Measurements from ENCODE around the gene AOAH.

Gene AOAH

GRCh38 chr7:36739351-36739750, 15.1 kb upstream of the AOAH start:
- H3K4me1 ChIP-seq (ENCODE audit: control extremely low read depth in 1 of 4, control insufficient read depth in 4 of 4, insufficient read depth in 4 of 4, low read length in 3 of 4) = peaks cover 6 to 23% (median 15%) of the 10 kb centered on the region in 4 experiments

GRCh38 chr7:36736899-36737211, 12.6 kb upstream of the AOAH start:
- Histone ChIP-seq H3K27ac (ENCODE audit: insufficient read depth in 1 of 2, low read depth in 1 of 2, low read length in 2 of 2, poor library complexity in 1 of 2, severe bottlenecking in 2 of 2) (no peak overlapping the region), H3K36me3 (ENCODE audit: control insufficient read depth in 4 of 4, insufficient read depth in 4 of 4, low read length in 3 of 4) (no peaks in the 10 kb centered on the region), H3K4me3 (ENCODE audit: control insufficient read depth in 1 of 7, extremely low read depth in 1 of 7, insufficient read depth in 4 of 7, low read depth in 2 of 7, low read length in 6 of 7) (no peak overlapping the region), H3K4me1 (ENCODE audit: control extremely low read depth in 1 of 4, control insufficient read depth in 4 of 4, insufficient read depth in 4 of 4, low read length in 3 of 4) (peaks cover 3 to 12% (median 9%) of the 10 kb centered on the region in 4 experiments), H3K9me3 (ENCODE audit: control extremely low read depth in 1 of 5, control insufficient read depth in 4 of 5, insufficient read depth in 2 of 5, low read depth in 1 of 5, low read length in 4 of 5) (peaks cover 0 to 3% (median 0%) of the 10 kb centered on the region in 5 experiments), H3K27me3 (replicated peaks in 2 of 5; ENCODE audit: control insufficient read depth in 4 of 5, insufficient read depth in 5 of 5, low read length in 4 of 5) (peaks cover 0 to 5% (median 0%) of the 10 kb centered on the region in 5 experiments)
- ChIA-PET CTCF (interaction anchor here (1.0 kb wide), 1 partner anchor 9 kb away, joined by 3 read pairs; no protein-coding TSS in a partner anchor), POLR2A (no interaction called here)
- DNase-seq = peak in 2 of 3 donors; percentile 24 to 34
- WGBS (ENCODE audit: insufficient coverage) = 84% methylated on average over 5 of the region's 6 CpGs

More at GRCh38 chr7:36739351-36739750, 15.1 kb upstream of the AOAH start:
- peaks cover 0 to 5% (median 0%) of the 10 kb centered on the region in 5 experiments for H3K27me3 ChIP-seq (replicated peaks in 2 of 5; ENCODE audit: control insufficient read depth in 4 of 5, insufficient read depth in 5 of 5, low read length in 4 of 5)
- H3K9me3 ChIP-seq (ENCODE audit: control extremely low read depth in 1 of 5, control insufficient read depth in 4 of 5, insufficient read depth in 2 of 5, low read depth in 1 of 5, low read length in 4 of 5) = no peaks in the 10 kb centered on the region
- WGBS (ENCODE audit: insufficient coverage) = 92% methylated on average over 2 of the region's 3 CpGs
- CTCF ChIA-PET = interaction anchor here (0.9 kb wide), 1 partner anchor 48 kb away, joined by 3 read pairs; no protein-coding TSS in a partner anchor
- DNase-seq = no peak
- H3K27ac ChIP-seq (ENCODE audit: insufficient read depth in 1 of 2, low read depth in 1 of 2, low read length in 2 of 2, poor library complexity in 1 of 2, severe bottlenecking in 2 of 2) = no peak overlapping the region
- H3K36me3 ChIP-seq (ENCODE audit: control insufficient read depth in 4 of 4, insufficient read depth in 4 of 4, low read length in 3 of 4) = no peaks in the 10 kb centered on the region
- no peak overlapping the region for H3K4me3 ChIP-seq (ENCODE audit: control insufficient read depth in 1 of 7, extremely low read depth in 1 of 7, insufficient read depth in 4 of 7, low read depth in 2 of 7, low read length in 6 of 7)
- POLR2A ChIA-PET = no interaction called here

- WGBS (ENCODE audit: insufficient coverage) = 97% methylated on average over 4 of the region's 4 CpGs
- Histone ChIP-seq H3K27ac (ENCODE audit: insufficient read depth in 1 of 2, low read depth in 1 of 2, low read length in 2 of 2, poor library complexity in 1 of 2, severe bottlenecking in 2 of 2) (no peak overlapping the region), H3K9me3 (ENCODE audit: control extremely low read depth in 1 of 5, control insufficient read depth in 4 of 5, insufficient read depth in 2 of 5, low read depth in 1 of 5, low read length in 4 of 5) (peaks cover 0 to 5% (median 0%) of the 10 kb centered on the region in 5 experiments), H3K4me3 (ENCODE audit: control insufficient read depth in 1 of 7, extremely low read depth in 1 of 7, insufficient read depth in 4 of 7, low read depth in 2 of 7, low read length in 6 of 7) (no peak overlapping the region), H3K4me1 (ENCODE audit: control extremely low read depth in 1 of 4, control insufficient read depth in 4 of 4, insufficient read depth in 4 of 4, low read length in 3 of 4) (peaks cover 3 to 12% (median 9%) of the 10 kb centered on the region in 4 experiments), H3K36me3 (ENCODE audit: control insufficient read depth in 4 of 4, insufficient read depth in 4 of 4, low read length in 3 of 4) (no peaks in the 10 kb centered on the region), H3K27me3 (replicated peaks in 2 of 5; ENCODE audit: control insufficient read depth in 4 of 5, insufficient read depth in 5 of 5, low read length in 4 of 5) (peaks cover 0 to 5% (median 0%) of the 10 kb centered on the region in 5 experiments)
- DNase-seq = no peak
- CTCF ChIA-PET = interaction anchor here (1.0 to 2.2 kb wide), 3 partner anchors 9 to 11 kb away, joined by 3 to 5 read pairs (median 4); no protein-coding TSS in a partner anchor
- POLR2A ChIA-PET = interaction anchor here (0.6 kb wide), 1 partner anchor 28 kb away, joined by 3 read pairs; no protein-coding TSS in a partner anchor
Observed at GRCh38 chr7:36736090-36736898, 12.0 kb upstream of the AOAH start.

GRCh38 chr7:36735172-36735571, 10.9 kb upstream of the AOAH start:
- POLR2A ChIA-PET = no interaction called here
- peaks cover 0 to 5% (median 1%) of the 10 kb centered on the region in 5 experiments for H3K27me3 ChIP-seq (replicated peaks in 2 of 5; ENCODE audit: control insufficient read depth in 4 of 5, insufficient read depth in 5 of 5, low read length in 4 of 5)
- CTCF ChIA-PET = interaction anchor here (1.5 to 2.2 kb wide), 2 partner anchors 8 to 10 kb away, joined by 4 to 5 read pairs; no protein-coding TSS in a partner anchor
- H3K4me1 ChIP-seq (ENCODE audit: control extremely low read depth in 1 of 4, control insufficient read depth in 4 of 4, insufficient read depth in 4 of 4, low read length in 3 of 4) = peaks cover 3 to 12% (median 9%) of the 10 kb centered on the region in 4 experiments
- no peak overlapping the region for H3K4me3 ChIP-seq (ENCODE audit: control insufficient read depth in 1 of 7, extremely low read depth in 1 of 7, insufficient read depth in 4 of 7, low read depth in 2 of 7, low read length in 6 of 7)
- WGBS (ENCODE audit: insufficient coverage) = 78% methylated on average over 1 of the region's 2 CpGs
- no peak for DNase-seq
- H3K27ac ChIP-seq (ENCODE audit: insufficient read depth in 1 of 2, low read depth in 1 of 2, low read length in 2 of 2, poor library complexity in 1 of 2, severe bottlenecking in 2 of 2) = no peak overlapping the region
- H3K9me3 ChIP-seq (ENCODE audit: control extremely low read depth in 1 of 5, control insufficient read depth in 4 of 5, insufficient read depth in 2 of 5, low read depth in 1 of 5, low read length in 4 of 5) = peaks cover 0 to 5% (median 0%) of the 10 kb centered on the region in 5 experiments
- H3K36me3 ChIP-seq (ENCODE audit: control insufficient read depth in 4 of 4, insufficient read depth in 4 of 4, low read length in 3 of 4) = no peaks in the 10 kb centered on the region

GRCh38 chr7:36734731-36735130, 10.4 kb upstream of the AOAH start:
- DNase-seq = no peak
- H3K9me3 ChIP-seq (ENCODE audit: control extremely low read depth in 1 of 5, control insufficient read depth in 4 of 5, insufficient read depth in 2 of 5, low read depth in 1 of 5, low read length in 4 of 5) = peaks cover 0 to 6% (median 0%) of the 10 kb centered on the region in 5 experiments
- CTCF ChIA-PET = interaction anchor here (2.2 kb wide), 1 partner anchor 9 kb away, joined by 4 read pairs; no protein-coding TSS in a partner anchor
- no peaks in the 10 kb centered on the region for H3K36me3 ChIP-seq (ENCODE audit: control insufficient read depth in 4 of 4, insufficient read depth in 4 of 4, low read length in 3 of 4)
- POLR2A ChIA-PET = no interaction called here
- H3K27ac ChIP-seq (ENCODE audit: insufficient read depth in 1 of 2, low read depth in 1 of 2, low read length in 2 of 2, poor library complexity in 1 of 2, severe bottlenecking in 2 of 2) = no peak overlapping the region
- no CpG with 5 or more reads among the region's 3 CpGs for WGBS (ENCODE audit: insufficient coverage)
- peaks cover 3 to 12% (median 9%) of the 10 kb centered on the region in 4 experiments for H3K4me1 ChIP-seq (ENCODE audit: control extremely low read depth in 1 of 4, control insufficient read depth in 4 of 4, insufficient read depth in 4 of 4, low read length in 3 of 4)
- H3K4me3 ChIP-seq (ENCODE audit: control insufficient read depth in 1 of 7, extremely low read depth in 1 of 7, insufficient read depth in 4 of 7, low read depth in 2 of 7, low read length in 6 of 7) = no peak overlapping the region
- H3K27me3 ChIP-seq (replicated peaks in 2 of 5; ENCODE audit: control insufficient read depth in 4 of 5, insufficient read depth in 5 of 5, low read length in 4 of 5) = peaks cover 0 to 5% (median 2%) of the 10 kb centered on the region in 5 experiments

- Histone ChIP-seq H3K27ac (ENCODE audit: insufficient read depth in 1 of 2, low read depth in 1 of 2, low read length in 2 of 2, poor library complexity in 1 of 2, severe bottlenecking in 2 of 2) (no peak overlapping the region), H3K27me3 (replicated peaks in 2 of 5; ENCODE audit: control insufficient read depth in 4 of 5, insufficient read depth in 5 of 5, low read length in 4 of 5) (peaks cover 0 to 5% (median 3%) of the 10 kb centered on the region in 5 experiments), H3K4me3 (ENCODE audit: control insufficient read depth in 1 of 7, extremely low read depth in 1 of 7, insufficient read depth in 4 of 7, low read depth in 2 of 7, low read length in 6 of 7) (no peak overlapping the region), H3K4me1 (ENCODE audit: control extremely low read depth in 1 of 4, control insufficient read depth in 4 of 4, insufficient read depth in 4 of 4, low read length in 3 of 4) (peaks cover 3 to 12% (median 9%) of the 10 kb centered on the region in 4 experiments), H3K9me3 (ENCODE audit: control extremely low read depth in 1 of 5, control insufficient read depth in 4 of 5, insufficient read depth in 2 of 5, low read depth in 1 of 5, low read length in 4 of 5) (peaks cover 0 to 8% (median 4%) of the 10 kb centered on the region in 5 experiments), H3K36me3 (ENCODE audit: control insufficient read depth in 4 of 4, insufficient read depth in 4 of 4, low read length in 3 of 4) (no peaks in the 10 kb centered on the region)
- CTCF ChIA-PET = no interaction called here
- WGBS (ENCODE audit: insufficient coverage) = 100% methylated on average over 2 of the region's 3 CpGs
- DNase-seq = no peak
- POLR2A ChIA-PET = no interaction called here
Observed at GRCh38 chr7:36733411-36733810, 9.1 kb upstream of the AOAH start.

- DNase-seq = no peak
- H3K4me1 ChIP-seq (ENCODE audit: control extremely low read depth in 1 of 4, control insufficient read depth in 4 of 4, insufficient read depth in 4 of 4, low read length in 3 of 4) = peaks cover 3 to 12% (median 9%) of the 10 kb centered on the region in 4 experiments
- ChIA-PET CTCF (no interaction called here), POLR2A (no interaction called here)
- H3K36me3 ChIP-seq (ENCODE audit: control insufficient read depth in 4 of 4, insufficient read depth in 4 of 4, low read length in 3 of 4) = no peaks in the 10 kb centered on the region
- no peak overlapping the region for H3K4me3 ChIP-seq (ENCODE audit: control insufficient read depth in 1 of 7, extremely low read depth in 1 of 7, insufficient read depth in 4 of 7, low read depth in 2 of 7, low read length in 6 of 7)
- WGBS (ENCODE audit: insufficient coverage) = 80% methylated on average over 1 of the region's 1 CpG
- H3K27ac ChIP-seq (ENCODE audit: insufficient read depth in 1 of 2, low read depth in 1 of 2, low read length in 2 of 2, poor library complexity in 1 of 2, severe bottlenecking in 2 of 2) = no peak overlapping the region
- peaks cover 0 to 8% (median 3%) of the 10 kb centered on the region in 5 experiments for H3K27me3 ChIP-seq (replicated peaks in 2 of 5; ENCODE audit: control insufficient read depth in 4 of 5, insufficient read depth in 5 of 5, low read length in 4 of 5)
- H3K9me3 ChIP-seq (ENCODE audit: control extremely low read depth in 1 of 5, control insufficient read depth in 4 of 5, insufficient read depth in 2 of 5, low read depth in 1 of 5, low read length in 4 of 5) = peaks cover 0 to 8% (median 4%) of the 10 kb centered on the region in 5 experiments
Observed at GRCh38 chr7:36732806-36733205, 8.5 kb upstream of the AOAH start.
